Left lung (tissue), 10 donors: ENCODE results near the gene DKK2. TPM values are rescaled to one million over a fixed set of nuclear protein-coding genes. Genes with fewer than 3 reads are reported as not detected.

Experiments used
- ATAC-seq: fragments of 200-7000 bp; cut with Tn5 transposase; one replicate; pipeline ENCODE4 v1.9.1; 2020; ENCODE audit warnings: moderate library complexity
- DNase-seq, 4 donors: peaks; one replicate each; pipeline ENCODE4 v3.0.0-alpha.2; 2013 to 2020
- H3K27ac ChIP-seq, 2 donors: fragments of 200-600 bp; sonication (generic) in 1 of 2; one replicate each; pipeline versions ENCODE4 v1.5.0 to v1.8.0; 2020 to 2021
- H3K27me3 ChIP-seq, 2 donors: fragments of 200-600 bp; sonication (generic) in 1 of 2; one replicate each; pipeline versions ENCODE4 v1.5.0 to v1.8.0; 2020 to 2021
- H3K36me3 ChIP-seq, 2 donors: fragments of 200-600 bp; sonication (generic) in 1 of 2; one replicate each; pipeline versions ENCODE4 v1.5.0 to v1.8.0; 2020 to 2021
- H3K4me1 ChIP-seq, 2 donors: fragments of 200-600 bp; one replicate each; pipeline ENCODE4 v1.8.0; 2021
- H3K4me3 ChIP-seq, 2 donors: fragments of 200-600 bp; sonication (generic) in 1 of 2; one replicate each; pipeline versions ENCODE4 v1.5.0 to v1.8.0; 2020 to 2021; ENCODE audit warnings: mild to moderate bottlenecking in 1 of 2
- H3K9me3 ChIP-seq, 2 donors: fragments of 200-600 bp; sonication (generic) in 1 of 2; one replicate each; pipeline versions ENCODE4 v1.5.0 to v1.8.0; 2020 to 2021
- CTCF ChIP-seq, 2 donors: fragments of 200-600 bp; sonication (generic) in 1 of 2; IDR thresholded peaks; one replicate each; pipeline versions ENCODE4 v1.5.0 to v1.8.0; 2021; ENCODE audit warnings: antibody characterized with exemption in 2 of 2
- intact Hi-C, 2 donors: fragments of 100-400 bp; cut with DNase I; formaldehyde crosslinking; loops; one replicate each; pipeline versions ENCODE4 v1.11.2 to v1.14.2; 2022
- polyA plus RNA-seq, 6 donors: library from polyadenylated mRNA; unstranded; fragments of 120-200 nt; gene quantifications; one replicate each; pipeline ENCODE4 v1.2.1, GENCODE V29; 2013; ENCODE audit not compliant: insufficient read length in 6 of 6
- total RNA-seq, 2 donors: library from RNA; stranded (reverse); fragmentation: NEBNext Ultra II Directional; extraction: Animal tissue kit (Norgen Biotek cat#: 25700); gene quantifications; one replicate each; pipeline ENCODE4 v1.2.1, GENCODE V29; 2021
- donor health status: DM: no; HTN: yes; CAD: no.
- donor health status: DM: no; HTN: no; CAD: no.

Gene DKK2
- total and polyA plus RNA-seq, 8 donors = 1.8 to 20.2 (median 3.8) TPM

DNA sequence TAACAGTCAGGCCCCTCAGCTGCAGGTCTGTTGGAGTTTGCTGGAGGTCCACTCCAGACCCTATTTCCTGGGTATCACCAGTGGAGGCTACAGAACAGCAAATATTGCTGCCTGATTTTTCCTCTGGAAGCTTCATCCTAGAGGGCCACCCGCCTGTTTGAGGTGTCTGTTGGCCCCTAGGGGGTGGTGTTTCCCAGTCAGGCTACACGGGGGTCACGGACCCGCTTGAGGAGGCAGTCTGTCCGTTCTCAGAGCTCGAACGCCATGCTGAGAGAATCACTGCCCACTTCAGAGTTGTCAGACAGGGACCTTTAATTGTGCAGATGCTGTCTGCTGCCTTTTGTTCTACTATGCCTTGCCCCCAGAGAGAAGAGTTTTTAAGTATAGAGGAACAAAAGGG lies 160.8 kb downstream of the DKK2 start:
- intact Hi-C loops = no loop called here
- H3K4me3 ChIP-seq = no peak overlapping the region
- no peaks in the 10 kb centered on the region for H3K4me1 ChIP-seq
- no peaks in the 10 kb centered on the region for H3K36me3 ChIP-seq
- H3K27me3 ChIP-seq = no peaks in the 10 kb centered on the region
- DNase-seq (peak in 1 of 4 donors; percentile 25), ATAC-seq (no peak)
- TF ChIP-seq CTCF (IDR thresholded peaks at IDR 0.05) = no peak
- H3K9me3 ChIP-seq = no peaks in the 10 kb centered on the region
- no peak overlapping the region for H3K27ac ChIP-seq
